ENCODE measurements around the gene CRISPLD2.

DNA sequence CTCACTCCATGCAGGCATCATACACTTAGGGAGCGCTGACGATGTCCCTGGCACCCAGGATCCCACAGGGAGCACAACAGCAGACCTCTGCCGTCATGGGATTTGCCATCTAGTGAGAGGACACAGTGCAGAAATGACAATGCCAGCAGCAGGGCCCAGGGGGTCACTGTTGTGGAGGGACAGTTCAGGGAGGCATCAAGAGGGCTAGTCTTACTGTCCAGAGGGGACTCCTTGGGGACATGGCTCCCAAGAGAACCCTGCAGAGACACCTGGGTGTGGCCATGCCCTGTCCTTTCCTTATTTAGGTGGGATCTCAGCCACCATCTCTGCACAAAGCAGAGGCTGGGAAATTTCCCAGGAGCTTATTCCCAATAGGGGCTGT lies 73.7 kb downstream of the CRISPLD2 start:
- no peak for TF ChIP-seq FOXM1 (IDR thresholded peaks at IDR 0.05; ENCODE audit: borderline replicate concordance, low read depth)
- no peak for TF ChIP-seq YY1 (IDR thresholded peaks at IDR 0.05; ENCODE audit: low read depth)
- TF ChIP-seq, protein P1, sequence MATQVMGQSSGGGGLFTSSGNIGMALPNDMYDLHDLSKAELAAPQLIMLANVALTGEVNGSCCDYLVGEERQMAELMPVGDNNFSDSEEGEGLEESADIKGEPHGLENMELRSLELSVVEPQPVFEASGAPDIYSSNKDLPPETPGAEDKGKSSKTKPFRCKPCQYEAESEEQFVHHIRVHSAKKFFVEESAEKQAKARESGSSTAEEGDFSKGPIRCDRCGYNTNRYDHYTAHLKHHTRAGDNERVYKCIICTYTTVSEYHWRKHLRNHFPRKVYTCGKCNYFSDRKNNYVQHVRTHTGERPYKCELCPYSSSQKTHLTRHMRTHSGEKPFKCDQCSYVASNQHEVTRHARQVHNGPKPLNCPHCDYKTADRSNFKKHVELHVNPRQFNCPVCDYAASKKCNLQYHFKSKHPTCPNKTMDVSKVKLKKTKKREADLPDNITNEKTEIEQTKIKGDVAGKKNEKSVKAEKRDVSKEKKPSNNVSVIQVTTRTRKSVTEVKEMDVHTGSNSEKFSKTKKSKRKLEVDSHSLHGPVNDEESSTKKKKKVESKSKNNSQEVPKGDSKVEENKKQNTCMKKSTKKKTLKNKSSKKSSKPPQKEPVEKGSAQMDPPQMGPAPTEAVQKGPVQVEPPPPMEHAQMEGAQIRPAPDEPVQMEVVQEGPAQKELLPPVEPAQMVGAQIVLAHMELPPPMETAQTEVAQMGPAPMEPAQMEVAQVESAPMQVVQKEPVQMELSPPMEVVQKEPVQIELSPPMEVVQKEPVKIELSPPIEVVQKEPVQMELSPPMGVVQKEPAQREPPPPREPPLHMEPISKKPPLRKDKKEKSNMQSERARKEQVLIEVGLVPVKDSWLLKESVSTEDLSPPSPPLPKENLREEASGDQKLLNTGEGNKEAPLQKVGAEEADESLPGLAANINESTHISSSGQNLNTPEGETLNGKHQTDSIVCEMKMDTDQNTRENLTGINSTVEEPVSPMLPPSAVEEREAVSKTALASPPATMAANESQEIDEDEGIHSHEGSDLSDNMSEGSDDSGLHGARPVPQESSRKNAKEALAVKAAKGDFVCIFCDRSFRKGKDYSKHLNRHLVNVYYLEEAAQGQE (IDR thresholded peaks at IDR 0.05; ENCODE audit: low read depth), result no peak
- TF ChIP-seq, protein P2, sequence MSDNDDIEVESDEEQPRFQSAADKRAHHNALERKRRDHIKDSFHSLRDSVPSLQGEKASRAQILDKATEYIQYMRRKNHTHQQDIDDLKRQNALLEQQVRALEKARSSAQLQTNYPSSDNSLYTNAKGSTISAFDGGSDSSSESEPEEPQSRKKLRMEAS (IDR thresholded peaks at IDR 0.05), result no peak
- no peak for TF ChIP-seq RAD21 (IDR thresholded peaks at IDR 0.05; ENCODE audit: low read depth)
- TF ChIP-seq EP300 (IDR thresholded peaks at IDR 0.05; ENCODE audit: borderline replicate concordance), result no peak
- TF ChIP-seq TEAD4 (IDR thresholded peaks at IDR 0.05), result no peak
- no peak for TF ChIP-seq NFIC (IDR thresholded peaks at IDR 0.05)
- no peak for TF ChIP-seq TAF1 (IDR thresholded peaks at IDR 0.05; ENCODE audit: low read depth)

Measured in Ishikawa (cell line).